Measurements from ENCODE around the gene SKIDA1. TPM values are rescaled to one million over a fixed set of nuclear protein-coding genes. Genes with fewer than 3 reads are reported as not detected.

SKIDA1 gene
- total and polyA plus RNA-seq, 2 of the 4 experiments (the other 2 are of a cell fraction) = 0.36 to 0.72 TPM

- Histone ChIP-seq H3K56ac (ENCODE audit: extremely low read depth, insufficient read depth, low read length) (no peak overlapping the region), H3K4ac (ENCODE audit: low read depth, low read length) (no peak overlapping the region), H2BK5ac (ENCODE audit: low read depth, low read length, poor library complexity, severe bottlenecking) (no peak overlapping the region), H3K27ac (ENCODE audit: insufficient read depth, low read length) (no peak overlapping the region), H4K20me1 (ENCODE audit: insufficient read depth, low read length) (no peaks in the 10 kb centered on the region), H3K9me3 (ENCODE audit: control insufficient read depth, insufficient read depth, low read length) (no peaks in the 10 kb centered on the region), H4K91ac (ENCODE audit: insufficient read depth, low read depth, low read length) (no peak overlapping the region), H2BK120ac (ENCODE audit: low read depth, low read length) (no peak overlapping the region), H3K18ac (ENCODE audit: low read depth, low read length) (no peak overlapping the region), H3K9ac (ENCODE audit: low read depth, low read length) (no peak overlapping the region), H3K23ac (ENCODE audit: low read depth, low read length) (no peak overlapping the region), H3K9me1 (ENCODE audit: insufficient read depth, low read length) (no peaks in the 10 kb centered on the region), H3K4me2 (ENCODE audit: low read depth, low read length) (no peak overlapping the region), H2AFZ (replicated peaks; ENCODE audit: low read length, poor library complexity) (no peak overlapping the region), H3K27me3 (ENCODE audit: control insufficient read depth, insufficient read depth, low read length) (peaks cover 3% of the 10 kb centered on the region; the same call in 1 of the 2 replicates), H3K36me3 (ENCODE audit: control insufficient read depth, insufficient read depth, low read length) (no peaks in the 10 kb centered on the region), H2AK5ac (ENCODE audit: low read depth, low read length) (no peak overlapping the region), H3K4me3 (ENCODE audit: insufficient read depth, low read depth, low read length) (no peak overlapping the region), H3K4me1 (ENCODE audit: control insufficient read depth, insufficient read depth, low read length) (peaks cover 5% of the 10 kb centered on the region; the same call in 1 of the 2 replicates), H4K8ac (ENCODE audit: low read depth in 2 of 2, low read length in 2 of 2) (no peak overlapping the region), H2AK9ac (replicated peaks; ENCODE audit: low read depth, low read length, poor library complexity) (no peak overlapping the region), H4K5ac (ENCODE audit: low read depth, low read length) (no peak overlapping the region), H2BK20ac (ENCODE audit: low read depth, low read length) (no peak overlapping the region), H3K14ac (replicated peaks; ENCODE audit: low read depth, low read length) (no peak overlapping the region), H3K79me1 (ENCODE audit: low read depth in 1 of 2, low read length in 2 of 2) (no peaks in the 10 kb centered on the region), H2BK15ac (ENCODE audit: low read depth, low read length) (no peak overlapping the region)
- intact Hi-C loops (cut with micrococcal nuclease) (no loop called here), in situ Hi-C loops (cut with MboI; ENCODE audit: low sequenced_read_pairs) (loop anchor here (25.0 kb wide), 3 partner anchors 807 to 1107 kb away; partner anchors contain the start of genes BMI1 and COMMD3), dilution Hi-C loops (cut with HindIII; ENCODE audit: low sequenced_read_pairs, unreplicated experiment) (no loop called here)
- ATAC-seq (ENCODE audit: low read depth) = no peak
- POLR2A ChIA-PET (ENCODE audit: unreplicated experiment) = no interaction called here
- TF ChIP-seq BHLHE40 (IDR thresholded peaks at IDR 0.05; ENCODE audit: low read depth, low read length) (no peak), SMC3 (IDR thresholded peaks at IDR 0.05; ENCODE audit: low read depth, low read length) (no peak), RCOR1 (IDR thresholded peaks at IDR 0.05; ENCODE audit: insufficient replicate concordance, low read length) (no peak), RFX5 (IDR thresholded peaks at IDR 0.05; ENCODE audit: low read depth, low read length) (no peak), POLR2A (IDR thresholded peaks at IDR 0.05; ENCODE audit: low read depth, low read length) (no peak), CHD1 (IDR thresholded peaks at IDR 0.05; ENCODE audit: low read depth, low read length) (no peak), FOS (IDR thresholded peaks at IDR 0.05; ENCODE audit: low read depth, low read length) (no peak), MAFK (IDR thresholded peaks at IDR 0.05; ENCODE audit: low read depth, low read length) (no peak), NFE2L2 (IDR thresholded peaks at IDR 0.05; ENCODE audit: low read depth, low read length) (no peak), RAD21 (IDR thresholded peaks at IDR 0.05; ENCODE audit: low read length) (no peak)
- TF ChIP-seq, protein P1, sequence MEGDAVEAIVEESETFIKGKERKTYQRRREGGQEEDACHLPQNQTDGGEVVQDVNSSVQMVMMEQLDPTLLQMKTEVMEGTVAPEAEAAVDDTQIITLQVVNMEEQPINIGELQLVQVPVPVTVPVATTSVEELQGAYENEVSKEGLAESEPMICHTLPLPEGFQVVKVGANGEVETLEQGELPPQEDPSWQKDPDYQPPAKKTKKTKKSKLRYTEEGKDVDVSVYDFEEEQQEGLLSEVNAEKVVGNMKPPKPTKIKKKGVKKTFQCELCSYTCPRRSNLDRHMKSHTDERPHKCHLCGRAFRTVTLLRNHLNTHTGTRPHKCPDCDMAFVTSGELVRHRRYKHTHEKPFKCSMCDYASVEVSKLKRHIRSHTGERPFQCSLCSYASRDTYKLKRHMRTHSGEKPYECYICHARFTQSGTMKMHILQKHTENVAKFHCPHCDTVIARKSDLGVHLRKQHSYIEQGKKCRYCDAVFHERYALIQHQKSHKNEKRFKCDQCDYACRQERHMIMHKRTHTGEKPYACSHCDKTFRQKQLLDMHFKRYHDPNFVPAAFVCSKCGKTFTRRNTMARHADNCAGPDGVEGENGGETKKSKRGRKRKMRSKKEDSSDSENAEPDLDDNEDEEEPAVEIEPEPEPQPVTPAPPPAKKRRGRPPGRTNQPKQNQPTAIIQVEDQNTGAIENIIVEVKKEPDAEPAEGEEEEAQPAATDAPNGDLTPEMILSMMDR (conservative IDR thresholded peaks at IDR 0.05; ENCODE audit: low read depth, low read length) = no peak
- TF ChIP-seq, protein P2, sequence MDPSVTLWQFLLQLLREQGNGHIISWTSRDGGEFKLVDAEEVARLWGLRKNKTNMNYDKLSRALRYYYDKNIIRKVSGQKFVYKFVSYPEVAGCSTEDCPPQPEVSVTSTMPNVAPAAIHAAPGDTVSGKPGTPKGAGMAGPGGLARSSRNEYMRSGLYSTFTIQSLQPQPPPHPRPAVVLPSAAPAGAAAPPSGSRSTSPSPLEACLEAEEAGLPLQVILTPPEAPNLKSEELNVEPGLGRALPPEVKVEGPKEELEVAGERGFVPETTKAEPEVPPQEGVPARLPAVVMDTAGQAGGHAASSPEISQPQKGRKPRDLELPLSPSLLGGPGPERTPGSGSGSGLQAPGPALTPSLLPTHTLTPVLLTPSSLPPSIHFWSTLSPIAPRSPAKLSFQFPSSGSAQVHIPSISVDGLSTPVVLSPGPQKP (IDR thresholded peaks at IDR 0.05; ENCODE audit: borderline replicate concordance, low read depth, low read length) = no peak
- BruUV-seq (replicated peaks) = no TSS peak
- no peak for DNase-seq
- CTCF ChIA-PET = no interaction called here
- WGBS, 2 experiments (ENCODE audit: extremely low coverage in 2 of 2, insufficient read length in 1 of 2) = no CpG with 5 or more reads among the region's 4 CpGs
Measured at GRCh38 chr10:21505711-21506278, 19.7 kb downstream of the SKIDA1 start.
